GM19452 (cell line): Measurements from ENCODE around the gene CLSTN2.

Experiments
- ATAC-seq: cut with Tn5 transposase; IDR thresholded peaks from one replicate; pipeline ENCODE4 v1.9.1; 2021; ENCODE audit not compliant: unreplicated experiment

Gene CLSTN2

GRCh38 chr3:140223631-140224030 lies 288.6 kb downstream of the CLSTN2 start:
- no peak for ATAC-seq

GRCh38 chr3:140224307-140224706 lies 289.3 kb downstream of the CLSTN2 start:
- no peak for ATAC-seq

GRCh38 chr3:140225996-140226395 lies 291.0 kb downstream of the CLSTN2 start:
- no peak for ATAC-seq

DNA sequence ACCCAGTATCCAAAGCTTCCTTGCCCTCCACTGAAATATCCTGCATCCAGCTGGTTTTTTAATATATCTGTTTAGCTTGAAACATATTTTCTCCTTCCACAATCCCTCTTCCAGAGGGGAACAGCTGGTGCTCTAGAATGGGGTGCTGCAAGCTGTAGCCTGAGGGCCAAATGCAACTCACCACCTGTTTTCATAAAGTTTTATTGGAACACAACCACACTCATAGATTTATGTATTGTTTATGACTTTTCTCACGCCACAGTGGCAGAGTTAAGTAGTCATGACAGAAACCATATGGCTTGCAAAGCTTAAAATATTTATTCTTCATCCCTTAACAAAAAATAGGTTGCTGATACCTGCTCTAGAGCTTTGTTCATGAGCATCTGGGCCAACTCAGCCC lies 298.7 kb downstream of the CLSTN2 start:
- ATAC-seq, result no peak

GRCh38 chr3:140234256-140234655 lies 299.3 kb downstream of the CLSTN2 start:
- ATAC-seq, result no peak

DNA sequence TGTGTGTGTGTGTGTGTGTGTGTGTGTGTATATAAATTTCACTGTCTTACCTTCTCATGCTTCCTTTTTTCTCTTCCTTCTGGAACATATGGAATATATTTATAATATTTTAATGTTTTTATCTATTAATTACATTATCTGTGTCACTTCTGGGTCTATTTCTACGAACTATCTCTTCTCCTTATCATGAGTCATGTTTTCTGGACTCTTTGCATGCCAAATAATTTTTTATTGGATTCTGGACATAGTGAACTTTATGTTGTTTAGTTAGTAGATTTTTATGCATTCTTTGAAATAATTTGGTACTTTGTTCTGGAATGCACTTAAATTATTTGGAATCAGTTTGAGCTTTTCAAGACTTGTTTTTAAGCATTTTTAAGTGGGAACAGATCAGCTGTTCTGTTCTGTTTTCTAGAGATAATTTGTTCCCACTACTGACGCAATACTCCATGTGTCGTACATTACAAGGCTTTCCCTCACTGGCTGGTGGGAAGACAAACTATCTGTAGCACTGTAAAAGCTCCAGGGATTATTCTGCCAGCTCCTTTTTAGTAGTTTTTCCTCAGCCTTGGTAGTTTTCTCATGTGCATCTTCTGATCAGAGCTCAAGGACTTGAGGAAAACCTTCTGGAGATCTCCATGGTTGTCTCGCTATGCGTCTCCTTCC lies 302.0 kb downstream of the CLSTN2 start:
- no peak for ATAC-seq

- ATAC-seq, result no peak
Measured at GRCh38 chr3:140238646-140239314, 303.8 kb downstream of the CLSTN2 start.

GRCh38 chr3:140242818-140243276 lies 307.9 kb downstream of the CLSTN2 start:
- ATAC-seq, result no peak

GRCh38 chr3:140243575-140243974 lies 308.6 kb downstream of the CLSTN2 start:
- ATAC-seq, result no peak

DNA sequence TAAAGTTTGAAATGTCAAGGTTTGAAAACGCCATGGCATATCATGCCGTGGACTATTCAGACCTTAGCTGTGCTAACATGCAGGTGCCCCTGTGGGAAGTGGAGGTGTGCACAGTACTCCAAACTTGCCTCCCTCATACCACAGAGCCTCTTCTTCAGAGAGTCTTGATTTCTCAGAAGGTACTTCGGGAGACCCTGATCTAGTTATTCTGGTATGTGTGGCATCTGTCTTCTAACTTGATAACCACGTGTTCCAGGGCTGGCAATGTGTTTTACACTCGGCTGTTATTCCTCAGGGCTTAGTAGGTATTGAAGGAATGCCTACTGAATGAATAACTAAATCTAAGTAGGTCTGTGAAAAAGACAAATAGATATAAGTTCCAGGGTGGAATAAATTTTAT lies 309.9 kb downstream of the CLSTN2 start:
- no peak for ATAC-seq

- no peak for ATAC-seq
Measured at GRCh38 chr3:140246578-140246977, 311.6 kb downstream of the CLSTN2 start.

GRCh38 chr3:140247775-140248174 lies 312.8 kb downstream of the CLSTN2 start:
- ATAC-seq, result no peak

GRCh38 chr3:140249188-140249587 lies 314.2 kb downstream of the CLSTN2 start:
- no peak for ATAC-seq

DNA sequence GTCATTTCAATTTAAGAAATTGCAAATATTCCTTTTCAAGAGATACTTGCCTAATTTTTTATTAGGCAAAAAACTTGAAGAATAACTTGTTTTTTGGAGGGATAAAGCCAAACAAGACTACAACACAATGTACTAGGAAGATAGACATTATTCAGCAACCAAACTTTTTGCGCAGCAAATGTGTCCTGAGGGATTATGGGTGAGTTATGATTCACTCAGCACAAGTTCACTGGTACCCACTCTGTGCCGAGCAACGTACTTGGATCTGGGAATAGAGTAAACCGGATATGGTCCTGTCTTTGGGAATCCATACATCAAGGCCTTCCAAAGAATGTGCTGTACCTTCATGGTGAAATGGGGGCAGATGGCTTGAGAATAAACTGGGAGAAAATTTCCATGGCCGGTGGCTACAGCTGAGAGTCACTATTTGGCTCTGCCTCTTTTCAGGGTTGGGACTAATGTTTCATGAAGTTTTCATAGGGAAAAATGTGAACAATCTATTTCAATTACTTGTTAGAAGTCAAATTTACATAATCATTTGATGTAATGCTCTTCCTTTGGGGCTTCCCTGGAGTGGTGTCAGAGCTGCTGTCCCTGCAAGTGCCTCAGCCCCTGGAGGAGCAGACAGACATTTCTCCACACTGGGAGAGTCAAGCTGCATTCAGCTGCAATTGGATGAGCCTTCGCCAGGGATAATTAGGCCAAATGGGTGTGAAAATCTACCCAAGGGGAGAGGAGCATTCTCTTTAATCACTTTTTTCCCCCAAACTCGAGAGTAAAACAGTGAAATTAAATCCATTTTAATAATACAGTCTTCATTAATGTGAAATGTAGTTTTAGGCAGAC lies 315.2 kb downstream of the CLSTN2 start:
- no peak for ATAC-seq

DNA sequence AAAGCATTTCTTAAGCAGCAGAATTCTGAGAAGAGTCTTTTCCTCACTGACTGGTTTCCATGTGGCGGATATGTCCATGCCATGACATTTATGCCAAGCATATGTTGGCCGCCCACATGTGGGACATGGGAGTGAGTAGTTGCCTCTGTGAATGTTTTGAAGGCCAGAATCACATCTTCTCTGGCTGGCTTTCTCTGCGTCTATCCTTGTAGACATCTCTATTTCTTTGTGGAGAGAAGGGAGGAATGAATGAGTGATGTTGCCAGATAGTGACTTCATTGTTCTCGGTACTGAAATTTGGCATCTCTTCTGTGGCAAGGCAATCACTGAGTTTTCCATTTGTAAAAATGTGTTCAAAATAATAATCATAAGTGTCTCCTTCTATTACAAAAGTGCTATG lies 316.0 kb downstream of the CLSTN2 start:
- ATAC-seq, result no peak

GRCh38 chr3:140251678-140252077 lies 316.7 kb downstream of the CLSTN2 start:
- no peak for ATAC-seq

DNA sequence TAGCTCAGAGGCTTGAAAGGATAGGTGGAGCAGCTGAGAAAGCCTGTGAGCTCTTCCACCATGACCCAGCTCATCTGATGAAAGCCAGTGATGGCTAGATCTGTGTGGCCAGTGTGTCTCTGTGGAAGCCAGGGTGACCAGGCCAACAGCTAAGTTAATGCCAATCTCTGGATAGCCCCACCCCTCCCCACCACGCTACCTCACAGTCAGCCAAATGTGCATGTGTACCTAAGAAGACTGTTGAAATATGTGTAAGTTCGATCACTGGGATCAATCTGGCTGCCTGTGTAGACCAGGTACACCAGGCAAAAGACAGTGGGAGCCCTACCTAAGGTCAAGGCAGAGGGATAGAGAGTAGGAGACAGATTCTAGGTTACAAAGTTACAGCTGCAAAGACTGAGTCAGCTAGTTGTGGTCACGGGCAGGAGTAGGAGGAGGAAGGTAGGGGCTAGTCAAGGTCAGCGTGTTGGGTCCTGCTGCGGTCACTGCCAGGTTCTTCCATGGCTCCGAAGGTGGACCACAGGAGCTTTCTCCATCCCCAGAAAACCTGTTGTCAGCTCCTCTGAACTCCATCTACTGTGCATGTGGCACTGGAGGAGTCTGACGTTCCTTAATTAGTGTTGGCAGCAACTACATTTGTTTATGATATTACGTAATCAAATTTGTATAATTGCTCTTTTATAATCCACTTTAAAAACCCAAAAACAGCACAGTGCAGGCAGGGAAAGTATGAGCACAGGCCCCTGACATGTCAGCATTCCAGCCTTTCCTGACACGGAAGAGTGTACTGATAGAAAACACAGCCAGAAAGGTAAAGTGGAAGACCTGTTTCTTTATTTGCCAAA lies 318.0 kb downstream of the CLSTN2 start:
- no peak for ATAC-seq

DNA sequence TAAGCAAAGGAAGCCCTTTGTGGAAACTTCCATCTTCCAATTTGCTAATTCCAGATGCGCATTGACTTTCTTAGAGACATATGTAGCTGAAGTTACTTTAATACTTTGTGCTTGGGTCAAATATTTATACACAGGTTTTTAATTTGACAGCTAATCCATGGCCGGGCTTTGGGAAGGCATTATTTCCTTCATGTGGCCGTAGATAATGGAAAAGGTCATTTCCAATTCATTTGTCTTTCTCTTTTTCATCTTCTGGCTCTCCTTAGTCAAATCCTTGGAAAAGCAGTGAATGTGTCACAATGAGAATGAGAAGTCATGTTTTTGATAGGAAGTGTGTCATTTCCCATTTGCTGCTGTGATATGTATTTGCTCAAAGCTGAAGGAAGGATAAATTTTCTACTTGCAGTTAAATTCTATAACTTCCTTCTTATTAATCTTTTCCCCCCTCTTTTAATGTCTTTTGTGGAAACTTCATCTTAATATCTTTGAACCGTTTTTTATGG lies 323.3 kb downstream of the CLSTN2 start:
- ATAC-seq, result no peak

- no peak for ATAC-seq
Measured at GRCh38 chr3:140265302-140265701, 330.3 kb downstream of the CLSTN2 start.

DNA sequence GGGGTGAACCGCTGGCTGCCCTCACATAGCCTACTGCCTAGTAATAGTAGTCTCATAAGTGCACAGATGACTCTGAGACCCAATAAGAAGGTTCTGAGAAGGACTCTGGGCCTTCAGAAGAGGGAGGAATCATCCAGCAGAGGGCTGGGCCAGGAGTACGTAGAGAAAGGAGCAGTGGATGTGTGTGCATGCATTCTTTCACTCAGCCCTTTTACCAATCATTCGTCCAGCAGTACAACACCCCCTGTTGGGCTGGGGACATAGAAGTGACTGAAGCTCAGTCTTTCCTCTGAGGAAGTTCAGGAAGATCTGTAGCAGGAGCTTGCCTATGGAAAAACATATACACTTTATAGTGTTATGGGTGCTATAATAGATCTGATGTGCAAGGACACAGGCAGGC lies 333.1 kb downstream of the CLSTN2 start:
- no peak for ATAC-seq

GRCh38 chr3:140268610-140269009 lies 333.6 kb downstream of the CLSTN2 start:
- no peak for ATAC-seq
